Measurements from ENCODE around the gene BNIP3. TPM values are rescaled to one million over a fixed set of nuclear protein-coding genes. Genes with fewer than 3 reads are reported as not detected.

Gene BNIP3
- total RNA-seq, 1 donor from 2014 or later, result 84.0 TPM

DNA sequence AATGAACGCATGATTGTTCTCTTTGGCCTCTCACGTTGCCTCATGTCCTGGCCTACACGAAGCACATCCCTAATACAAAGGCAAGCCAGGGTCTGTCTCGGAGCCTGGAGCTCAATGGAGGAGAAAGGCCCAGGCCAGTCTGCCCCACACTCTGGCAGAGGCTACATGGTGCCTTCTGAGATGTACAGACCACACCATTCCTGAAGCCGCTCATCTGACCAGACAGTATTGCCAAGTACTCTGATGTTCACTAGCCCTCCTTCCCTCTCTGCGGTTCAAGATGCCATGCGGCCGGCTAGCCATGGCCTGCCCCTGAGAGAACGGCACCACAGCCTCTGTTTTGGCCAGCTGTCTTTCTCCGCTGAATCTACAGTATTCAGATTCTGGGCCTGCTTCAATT, 5.9 kb downstream of the BNIP3 start:
- no peak overlapping the region for H3K4me3 ChIP-seq (ENCODE audit: low read depth, low read length)
- DNase-seq (ENCODE audit: low read depth), result no peak

DNA sequence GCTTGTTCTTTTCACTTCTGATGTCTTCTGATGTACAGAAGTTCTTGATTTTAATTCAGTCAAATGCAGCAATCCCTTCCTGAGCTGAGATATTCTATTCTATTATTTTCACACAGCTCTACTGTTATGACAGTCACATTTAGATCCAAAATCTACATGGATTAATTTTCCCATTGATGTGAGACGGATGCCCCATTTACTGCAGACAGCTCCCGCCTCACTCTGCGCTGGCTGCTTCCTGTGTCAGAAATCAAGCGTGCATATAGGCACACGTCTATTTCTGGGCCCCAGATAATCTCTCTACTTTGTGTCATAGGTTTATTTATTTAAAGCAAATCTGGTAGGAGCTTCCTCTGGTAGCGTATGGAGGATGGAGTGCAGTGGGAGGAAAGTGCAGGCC, 6.7 kb downstream of the BNIP3 start:
- FAIRE-seq (no peak), DNase-seq (ENCODE audit: low read depth) (no peak)
- Histone ChIP-seq H3K27me3 (ENCODE audit: control insufficient read depth, insufficient read depth, low read length) (no peaks in the 10 kb centered on the region), H3K4me3 (ENCODE audit: low read depth, low read length) (no peak overlapping the region), H3K36me3 (ENCODE audit: control insufficient read depth, insufficient read depth, low read length) (peaks cover 33% of the 10 kb centered on the region)
- TF ChIP-seq, protein P1, sequence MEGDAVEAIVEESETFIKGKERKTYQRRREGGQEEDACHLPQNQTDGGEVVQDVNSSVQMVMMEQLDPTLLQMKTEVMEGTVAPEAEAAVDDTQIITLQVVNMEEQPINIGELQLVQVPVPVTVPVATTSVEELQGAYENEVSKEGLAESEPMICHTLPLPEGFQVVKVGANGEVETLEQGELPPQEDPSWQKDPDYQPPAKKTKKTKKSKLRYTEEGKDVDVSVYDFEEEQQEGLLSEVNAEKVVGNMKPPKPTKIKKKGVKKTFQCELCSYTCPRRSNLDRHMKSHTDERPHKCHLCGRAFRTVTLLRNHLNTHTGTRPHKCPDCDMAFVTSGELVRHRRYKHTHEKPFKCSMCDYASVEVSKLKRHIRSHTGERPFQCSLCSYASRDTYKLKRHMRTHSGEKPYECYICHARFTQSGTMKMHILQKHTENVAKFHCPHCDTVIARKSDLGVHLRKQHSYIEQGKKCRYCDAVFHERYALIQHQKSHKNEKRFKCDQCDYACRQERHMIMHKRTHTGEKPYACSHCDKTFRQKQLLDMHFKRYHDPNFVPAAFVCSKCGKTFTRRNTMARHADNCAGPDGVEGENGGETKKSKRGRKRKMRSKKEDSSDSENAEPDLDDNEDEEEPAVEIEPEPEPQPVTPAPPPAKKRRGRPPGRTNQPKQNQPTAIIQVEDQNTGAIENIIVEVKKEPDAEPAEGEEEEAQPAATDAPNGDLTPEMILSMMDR (IDR thresholded peaks at IDR 0.05; ENCODE audit: insufficient read depth, low read length, severe bottlenecking), result no peak

More for the DNA sequence above, 5.9 kb downstream of the BNIP3 start:
- FAIRE-seq, result no peak
- TF ChIP-seq, protein P1 (IDR thresholded peaks at IDR 0.05; ENCODE audit: insufficient read depth, low read length, severe bottlenecking), result no peak
- H3K27me3 ChIP-seq (ENCODE audit: control insufficient read depth, insufficient read depth, low read length), result no peaks in the 10 kb centered on the region
- H3K36me3 ChIP-seq (ENCODE audit: control insufficient read depth, insufficient read depth, low read length), result peaks cover 28% of the 10 kb centered on the region

DNA sequence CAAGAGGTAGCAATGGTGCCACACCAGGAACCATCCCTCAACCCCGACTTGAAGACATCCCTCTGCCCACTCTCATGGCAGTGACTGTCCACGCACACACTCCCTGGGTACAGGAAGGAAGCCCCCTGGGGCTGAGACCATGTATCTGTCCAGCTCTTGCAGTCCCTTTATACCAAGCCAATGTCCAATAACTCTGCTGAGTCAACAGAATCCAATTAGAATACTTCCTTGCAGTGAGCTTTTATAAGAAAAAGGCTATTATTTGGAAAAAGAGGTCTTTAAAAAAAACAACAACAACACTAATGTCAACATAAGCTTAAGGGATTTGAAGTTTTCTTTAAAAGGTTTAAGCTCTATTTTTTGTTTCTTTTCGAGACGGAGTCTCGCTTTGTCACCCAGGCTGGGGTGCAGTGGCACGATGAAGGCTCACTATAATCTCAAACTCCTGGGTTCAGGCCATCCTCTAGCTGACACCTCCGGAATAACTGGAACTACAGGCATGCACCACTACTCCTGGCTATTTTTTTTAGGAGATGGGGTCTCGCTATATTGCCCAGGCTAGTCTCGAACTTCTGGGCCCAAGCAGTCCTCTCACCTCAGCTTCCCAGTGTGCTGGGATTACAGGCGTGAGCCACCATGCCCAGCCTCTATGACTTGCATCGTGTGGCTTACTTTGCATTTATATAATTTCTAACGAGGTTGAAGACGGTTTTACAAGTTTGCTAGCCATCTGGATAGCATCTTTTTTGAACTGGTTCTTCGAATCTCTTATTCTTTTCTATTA, 7.5 kb downstream of the BNIP3 start:
- no peak overlapping the region for H3K4me3 ChIP-seq (ENCODE audit: low read depth, low read length)
- TF ChIP-seq, protein P1 (IDR thresholded peaks at IDR 0.05; ENCODE audit: insufficient read depth, low read length, severe bottlenecking), result no peak
- H3K36me3 ChIP-seq (ENCODE audit: control insufficient read depth, insufficient read depth, low read length), result peaks cover 37% of the 10 kb centered on the region
- no peaks in the 10 kb centered on the region for H3K27me3 ChIP-seq (ENCODE audit: control insufficient read depth, insufficient read depth, low read length)
- FAIRE-seq, result no peak
- DNase-seq (ENCODE audit: low read depth), result no peak

DNA sequence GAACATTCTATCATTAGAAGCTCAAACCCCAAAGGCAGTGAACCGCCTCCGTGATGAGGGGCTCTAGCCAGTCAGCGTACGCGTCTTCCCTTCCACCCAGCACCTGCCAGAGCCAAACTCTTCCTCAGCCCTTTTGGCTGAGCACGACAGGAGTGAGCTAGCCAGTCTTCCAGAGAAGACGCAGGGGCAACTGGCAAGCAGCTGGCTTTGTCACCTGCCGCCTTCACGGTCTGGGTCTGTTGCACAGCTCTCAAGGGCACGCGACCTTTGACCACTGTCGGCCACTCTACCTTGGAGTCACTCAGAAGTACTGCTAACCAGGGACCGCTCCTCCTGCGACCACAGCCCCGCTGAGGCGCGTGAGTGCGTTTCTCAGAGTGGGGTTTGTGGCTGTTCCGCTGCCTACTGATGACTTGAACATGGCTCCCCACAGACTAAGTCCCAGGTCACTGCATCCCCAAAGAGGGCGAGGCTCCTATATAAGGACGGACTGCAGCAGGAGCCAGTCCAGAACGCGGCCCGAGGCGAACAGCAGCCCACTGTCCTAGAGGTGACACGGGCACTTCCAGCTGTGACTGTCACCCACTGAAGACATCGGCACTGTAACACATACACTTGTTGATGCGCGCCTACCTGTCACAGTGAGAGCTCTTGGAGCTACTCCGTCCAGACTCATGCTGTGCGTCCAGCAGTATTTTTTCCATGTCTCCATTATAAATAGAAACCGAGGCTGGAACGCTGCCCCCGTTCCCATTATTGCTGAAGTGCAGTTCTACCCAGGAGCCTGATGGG, 8.4 kb downstream of the BNIP3 start:
- FAIRE-seq, result no peak
- peaks cover 37% of the 10 kb centered on the region for H3K36me3 ChIP-seq (ENCODE audit: control insufficient read depth, insufficient read depth, low read length)

DNA sequence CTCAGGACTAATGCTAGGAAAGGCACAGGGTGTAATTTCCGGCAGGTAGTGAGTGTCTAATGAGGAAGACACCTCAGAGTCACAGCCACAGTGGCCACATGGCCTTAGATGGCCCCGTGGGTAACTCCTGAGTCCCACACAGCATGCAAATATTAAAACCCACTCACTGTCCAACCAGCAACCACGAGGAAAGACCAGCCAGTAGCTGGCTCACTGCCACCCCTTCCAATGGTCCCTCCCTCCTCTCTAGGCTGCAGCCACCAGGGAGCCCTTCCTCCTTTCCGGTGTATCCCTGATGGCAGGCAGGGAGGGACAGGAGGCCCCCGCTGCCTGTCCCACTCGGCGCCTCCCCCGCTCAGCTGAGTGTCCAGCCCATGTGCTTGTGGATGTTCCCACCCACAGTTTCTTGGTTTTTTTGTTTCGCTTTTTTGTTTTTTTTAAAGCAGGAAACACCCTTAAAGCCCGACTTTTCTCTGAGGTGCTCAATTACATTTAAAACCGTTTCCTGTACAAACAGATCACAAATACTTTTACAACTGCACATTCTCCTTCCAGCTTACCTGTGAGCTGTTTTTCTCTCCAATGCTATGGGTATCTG, 9.2 kb downstream of the BNIP3 start:
- peaks cover 36% of the 10 kb centered on the region for H3K36me3 ChIP-seq (ENCODE audit: control insufficient read depth, insufficient read depth, low read length)
- DNase-seq (ENCODE audit: low read depth) (no peak), FAIRE-seq (no peak)
- TF ChIP-seq, protein P1 (IDR thresholded peaks at IDR 0.05; ENCODE audit: insufficient read depth, low read length, severe bottlenecking), result no peak
- H3K27me3 ChIP-seq (ENCODE audit: control insufficient read depth, insufficient read depth, low read length), result no peaks in the 10 kb centered on the region
- H3K4me3 ChIP-seq (ENCODE audit: low read depth, low read length), result no peak overlapping the region

More for the DNA sequence above, 8.4 kb downstream of the BNIP3 start:
- no peak for DNase-seq (ENCODE audit: low read depth)
- TF ChIP-seq, protein P1 (IDR thresholded peaks at IDR 0.05; ENCODE audit: insufficient read depth, low read length, severe bottlenecking), result no peak
- H3K4me3 ChIP-seq (ENCODE audit: low read depth, low read length), result no peak overlapping the region
- H3K27me3 ChIP-seq (ENCODE audit: control insufficient read depth, insufficient read depth, low read length), result no peaks in the 10 kb centered on the region

All from bronchial epithelial cell (primary cell).